Measurements from ENCODE around the gene HAUS1. TPM values are rescaled to one million over a fixed set of nuclear protein-coding genes. Genes with fewer than 3 reads are reported as not detected.

HAUS1 gene
- total and polyA plus RNA-seq, 2 of the 8 experiments (the other 6 are each of a cell fraction or from before 2014, with no cell fraction given) = 104 TPM

DNA sequence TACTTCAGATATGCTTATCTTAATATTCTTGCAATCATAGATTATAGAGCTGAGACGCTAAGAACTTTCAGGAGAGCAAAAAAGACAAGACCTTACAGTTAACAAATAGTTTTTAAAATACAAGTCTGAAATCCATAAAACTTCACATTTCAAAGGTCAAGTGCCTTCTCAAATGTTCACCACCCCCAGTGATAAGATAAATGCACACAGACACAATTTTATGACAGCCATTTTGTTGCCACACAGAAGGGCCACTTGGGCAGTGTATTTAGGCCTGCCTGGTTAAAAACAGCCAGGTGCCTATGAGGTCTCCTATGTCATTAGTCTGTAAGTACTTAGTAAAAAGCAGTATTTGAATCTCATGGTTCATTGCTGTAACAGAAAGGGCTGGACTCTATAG, 24.0 kb upstream of the HAUS1 start:
- Histone ChIP-seq H4K20me1 (replicated peaks in 1 of 2; ENCODE audit: control insufficient read depth in 1 of 2, insufficient read depth in 2 of 2, low read length in 2 of 2) (peaks cover 0 to 2% of the 10 kb centered on the region in 2 experiments), H3K9me3 (ENCODE audit: insufficient read depth in 2 of 2, low read depth in 1 of 2, low read length in 1 of 2) (no peaks in the 10 kb centered on the region), H3K4me3 (ENCODE audit: extremely low read depth in 1 of 4, insufficient read depth in 2 of 4, low read depth in 3 of 4, low read length in 4 of 4) (no peak overlapping the region), H3K56ac (replicated peaks; ENCODE audit: insufficient read length, low read depth, low read length) (no peak overlapping the region), H4K91ac (replicated peaks; ENCODE audit: insufficient read length, low read length) (no peak overlapping the region), H2BK12ac (ENCODE audit: low read depth, low read length) (no peak overlapping the region), H3K79me2 (ENCODE audit: control insufficient read depth in 1 of 2, insufficient read depth in 2 of 2, low read length in 2 of 2) (no peaks in the 10 kb centered on the region), H4K8ac (ENCODE audit: extremely low read depth, insufficient read depth, low read length) (no peak overlapping the region), H3K14ac (ENCODE audit: insufficient read length) (no peak overlapping the region), H2AFZ (ENCODE audit: low read length) (no peak overlapping the region), H2BK20ac (ENCODE audit: low read length) (no peak overlapping the region), H3K36me3 (ENCODE audit: control insufficient read depth in 2 of 4, insufficient read depth in 4 of 4, low read length in 3 of 4) (peaks cover 5 to 72% (median 43%) of the 10 kb centered on the region in 4 experiments; a peak in 7 of 8 replicates), H2AK5ac (ENCODE audit: low read depth, low read length) (no peak overlapping the region), H3K23ac (ENCODE audit: insufficient read length) (no peak overlapping the region), H3K27ac (ENCODE audit: low read depth, low read length) (no peak overlapping the region), H2BK5ac (ENCODE audit: low read depth, low read length) (no peak overlapping the region), H3K9ac (replicated peaks in 1 of 4; ENCODE audit: extremely low read depth in 1 of 4, low read depth in 3 of 4, low read length in 3 of 4) (no peak overlapping the region), H3K27me3 (replicated peaks in 1 of 4; ENCODE audit: control insufficient read depth in 3 of 4, extremely low read depth in 1 of 4, insufficient read depth in 3 of 4, low read length in 3 of 4) (no peaks in the 10 kb centered on the region), H3K4me1 (replicated peaks in 1 of 4; ENCODE audit: control insufficient read depth in 3 of 4, insufficient read depth in 4 of 4, low read length in 3 of 4) (no peaks in the 10 kb centered on the region), H2BK15ac (ENCODE audit: low read length) (no peak overlapping the region), H2BK120ac (replicated peaks; ENCODE audit: low read depth, low read length) (no peak overlapping the region), H3K18ac (ENCODE audit: extremely low read depth, low read length) (no peak overlapping the region), H3K23me2 (ENCODE audit: low read depth, low read length) (no peaks in the 10 kb centered on the region), H3K79me1 (ENCODE audit: low read depth, low read length) (no peaks in the 10 kb centered on the region), H3K4me2 (ENCODE audit: insufficient read depth in 1 of 2, low read depth in 2 of 2, low read length in 2 of 2) (no peak overlapping the region), H4K5ac (ENCODE audit: insufficient read length, low read depth, low read length) (no peak overlapping the region), H3K4ac (replicated peaks; ENCODE audit: insufficient read length, low read depth, low read length) (no peak overlapping the region)
- WGBS, 2 experiments (ENCODE audit: extremely low coverage in 1 of 2, insufficient coverage in 1 of 2, insufficient read length in 1 of 2, insufficient replicate concordance in 2 of 2, low coverage in 1 of 2, low lambda C conversion rate in 2 of 2, missing lambda C conversion rate in 1 of 2) = 92% methylated on average over 1 of the region's 1 CpG; no CpG with 5 or more reads in 1 of the 2 experiments
- ChIA-PET POLR2A (ENCODE audit: partially characterized antibody) (interaction anchor here (0.6 to 1.5 kb wide), 3 partner anchors 9 to 18 kb away, joined by 3 to 5 read pairs (median 4); partner anchors contain the start of gene ATP5F1A), CTCF (ENCODE audit: partially characterized antibody) (interaction anchor here (1.1 kb wide), 1 partner anchor 422 kb away, joined by 3 read pairs; no protein-coding TSS in a partner anchor)
- no peak for TF ChIP-seq CBX5 (IDR thresholded peaks at IDR 0.05; ENCODE audit: low read depth, low read length)
- no peak for TF ChIP-seq CREB1 (IDR thresholded peaks at IDR 0.05)
- no peak for TF ChIP-seq EZH2 (IDR thresholded peaks at IDR 0.05; ENCODE audit: low read depth, low read length, severe bottlenecking)
- TF ChIP-seq SRF (IDR thresholded peaks at IDR 0.05; ENCODE audit: low read depth, low read length) = no peak
- no peak for TF ChIP-seq EP300 (IDR thresholded peaks at IDR 0.05; ENCODE audit: borderline replicate concordance in 1 of 2, low read depth in 2 of 2, low read length in 2 of 2)
- TF ChIP-seq SAP30 (IDR thresholded peaks at IDR 0.05; ENCODE audit: insufficient read depth, insufficient replicate concordance, low read length) = no peak
- TF ChIP-seq JUN (IDR thresholded peaks at IDR 0.05; ENCODE audit: low read depth, low read length) = no peak
- TF ChIP-seq RNF2 (IDR thresholded peaks at IDR 0.05; ENCODE audit: borderline replicate concordance, low read depth, low read length, missing control alignments, poor library complexity, severe bottlenecking) = no peak
- no peak for TF ChIP-seq SIX5 (IDR thresholded peaks at IDR 0.05; ENCODE audit: low read depth, low read length)
- FAIRE-seq (no peak), DNase-seq (ENCODE audit: low read depth in 1 of 2, low spot score in 2 of 2) (no peak)
